ENCODE measurements around the gene TESMIN.

TESMIN gene

GRCh38 chr11:68660066-68660810 lies 91.1 kb downstream of the TESMIN start:
- DNase-seq (ENCODE audit: low spot score), result no peak

GRCh38 chr11:68659158-68659921 lies 92.0 kb downstream of the TESMIN start:
- DNase-seq (ENCODE audit: low spot score), result peak; percentile 64

- no peak for DNase-seq (ENCODE audit: low spot score)
Observed at GRCh38 chr11:68658661-68659060, 92.7 kb downstream of the TESMIN start.

GRCh38 chr11:68658097-68658496 lies 93.2 kb downstream of the TESMIN start:
- no peak for DNase-seq (ENCODE audit: low spot score)
